IMR-90 (cell line): ENCODE measurements around the gene NDUFB10. TPM values are rescaled to one million over a fixed set of nuclear protein-coding genes. Genes with fewer than 3 reads are reported as not detected.

Experiments
- ATAC-seq: fragments of 200-7000 bp; cut with Tn5 transposase; 2 replicates; pipeline ENCODE4 v1.9.1; 2020; ENCODE audit warnings: low read depth, mild to moderate bottlenecking, moderate library complexity
- BruUV-seq: library from RNA; stranded (reverse); fragments of 400-500 nt; replicated peaks from 2 replicates; lab custom pipeline; 2021; lab: Mats Ljungman, UMichigan
- CTCF ChIA-PET: fragments of 300-600 bp; formaldehyde crosslinking; extraction: SDS; loops from one replicate; lab custom pipeline; 2021; ENCODE audit warnings: antibody characterized with exemption; lab: Yijun Ruan, JAX
- POLR2A ChIA-PET: fragments of 300-600 bp; sonication (Branson Sonifier 250); formaldehyde crosslinking; loops from one replicate; lab custom pipeline; 2022; ENCODE audit warnings: antibody characterized with exemption; ENCODE audit not compliant: unreplicated experiment; lab: Charles Lee
- DNase-seq: peaks from one replicate; pipeline ENCODE4 v3.0.0; 2013
- H2AFZ ChIP-seq: replicated peaks from 2 replicates; pipeline ENCODE3; 2013; ENCODE audit warnings: low read length, mild to moderate bottlenecking; ENCODE audit not compliant: poor library complexity
- H2AK5ac ChIP-seq: 2 replicates; pipeline ENCODE4 v1.6.1; 2013; ENCODE audit warnings: low read depth, low read length, inconsistent platforms
- H2AK9ac ChIP-seq: replicated peaks from 2 replicates; pipeline ENCODE3; 2013; ENCODE audit warnings: mild to moderate bottlenecking, low read depth, low read length, moderate library complexity; ENCODE audit not compliant: poor library complexity
- H2BK120ac ChIP-seq: 2 replicates; pipeline ENCODE4 v1.6.1; 2013; ENCODE audit warnings: low read depth, low read length, inconsistent platforms
- H2BK15ac ChIP-seq: 3 replicates; pipeline ENCODE4 v1.6.1; 2013; ENCODE audit warnings: low read depth, low read length, inconsistent platforms
- H2BK20ac ChIP-seq: 2 replicates; pipeline ENCODE4 v1.6.1; 2013; ENCODE audit warnings: low read depth, mild to moderate bottlenecking, inconsistent platforms, low read length, moderate library complexity
- H2BK5ac ChIP-seq: 2 replicates; pipeline ENCODE4 v1.6.1; 2013; ENCODE audit warnings: mild to moderate bottlenecking, low read depth, low read length, inconsistent platforms; ENCODE audit not compliant: poor library complexity, severe bottlenecking
- H3K14ac ChIP-seq: replicated peaks from 2 replicates; pipeline ENCODE4 v1.6.1; 2013; ENCODE audit warnings: low read depth, low read length, inconsistent platforms
- H3K18ac ChIP-seq: 2 replicates; pipeline ENCODE4 v1.6.1; 2013; ENCODE audit warnings: low read depth, low read length, control low read depth
- H3K23ac ChIP-seq: 2 replicates; pipeline ENCODE4 v1.6.1; 2013; ENCODE audit warnings: low read depth, low read length, inconsistent platforms
- H3K27ac ChIP-seq: 2 replicates; pipeline ENCODE4 v1.5.1; 2013; ENCODE audit warnings: mild to moderate bottlenecking, control low read depth, low read length; ENCODE audit not compliant: insufficient read depth
- H3K27me3 ChIP-seq: 2 replicates; pipeline ENCODE4 v1.6.1; 2013; ENCODE audit warnings: low read length; ENCODE audit not compliant: control insufficient read depth, insufficient read depth
- H3K36me3 ChIP-seq: 2 replicates; pipeline ENCODE4 v1.6.1; 2013; ENCODE audit warnings: low read length, mixed read lengths; ENCODE audit not compliant: control insufficient read depth, insufficient read depth
- H3K4ac ChIP-seq: 2 replicates; pipeline ENCODE4 v1.6.1; 2013; ENCODE audit warnings: low read depth, low read length, inconsistent platforms
- H3K4me1 ChIP-seq: 2 replicates; pipeline ENCODE4 v1.6.1; 2013; ENCODE audit warnings: low read length, mixed read lengths; ENCODE audit not compliant: control insufficient read depth, insufficient read depth
- H3K4me2 ChIP-seq: 2 replicates; pipeline ENCODE4 v1.6.1; 2013; ENCODE audit warnings: low read depth, mild to moderate bottlenecking, control low read depth, low read length, moderate library complexity
- H3K4me3 ChIP-seq: 2 replicates; pipeline ENCODE4 v1.5.1; 2013; ENCODE audit warnings: low read depth, mild to moderate bottlenecking, control low read depth, low read length, moderate library complexity; ENCODE audit not compliant: insufficient read depth
- H3K56ac ChIP-seq: 2 replicates; pipeline ENCODE4 v1.6.1; 2013; ENCODE audit warnings: low read length, inconsistent platforms; ENCODE audit not compliant: insufficient read depth; ENCODE audit errors: extremely low read depth
- H3K79me1 ChIP-seq, 2 experiments: 2 replicates each; pipeline ENCODE4 v1.6.1; 2013; ENCODE audit warnings: low read length in 2 of 2, inconsistent platforms in 1 of 2, low read depth in 1 of 2
- H3K9ac ChIP-seq: 2 replicates; pipeline ENCODE4 v1.6.1; 2013; ENCODE audit warnings: low read depth, low read length, control low read depth
- H3K9me1 ChIP-seq: 2 replicates; pipeline ENCODE4 v1.6.1; 2013; ENCODE audit warnings: low read length, inconsistent platforms; ENCODE audit not compliant: insufficient read depth
- H3K9me3 ChIP-seq: 2 replicates; pipeline ENCODE4 v1.6.1; 2013; ENCODE audit warnings: low read length; ENCODE audit not compliant: control insufficient read depth, insufficient read depth
- H4K20me1 ChIP-seq: 2 replicates; pipeline ENCODE4 v1.6.1; 2013; ENCODE audit warnings: low read length, inconsistent platforms; ENCODE audit not compliant: insufficient read depth
- H4K5ac ChIP-seq: 2 replicates; pipeline ENCODE4 v1.6.1; 2013; ENCODE audit warnings: mild to moderate bottlenecking, low read depth, low read length, control low read depth
- H4K8ac ChIP-seq, 2 experiments: 2 replicates each; pipeline ENCODE4 v1.6.1; 2013; ENCODE audit warnings: low read depth in 2 of 2, low read length in 2 of 2, control low read depth in 1 of 2, inconsistent platforms in 1 of 2
- H4K91ac ChIP-seq: 2 replicates; pipeline ENCODE4 v1.6.1; 2013; ENCODE audit warnings: low read depth, low read length, inconsistent platforms; ENCODE audit not compliant: insufficient read depth
- BHLHE40 ChIP-seq: fragments of 150-350 bp; IDR thresholded peaks from 2 replicates; pipeline ENCODE4 v1.6.1; 2016; ENCODE audit warnings: mild to moderate bottlenecking, low read depth, low read length
- CHD1 ChIP-seq: IDR thresholded peaks from 2 replicates; pipeline ENCODE4 v1.6.1; 2012; ENCODE audit warnings: low read depth, low read length, improper control_type of control experiment
- ELK1 ChIP-seq: fragments of 150-350 bp; IDR thresholded peaks from 2 replicates; pipeline ENCODE4 v1.6.1; 2016; ENCODE audit warnings: low read depth, mild to moderate bottlenecking, low read length, moderate library complexity, borderline replicate concordance
- FOS ChIP-seq: fragments of 150-350 bp; IDR thresholded peaks from 2 replicates; pipeline ENCODE4 v1.6.1; 2016; ENCODE audit warnings: low read depth, low read length
- MAZ ChIP-seq: IDR thresholded peaks from 2 replicates; pipeline ENCODE4 v1.6.1; 2012; ENCODE audit warnings: low read depth, mild to moderate bottlenecking, low read length, improper control_type of control experiment, moderate library complexity, borderline replicate concordance
- MXI1 ChIP-seq: IDR thresholded peaks from 2 replicates; pipeline ENCODE4 v1.6.1; 2012; ENCODE audit warnings: low read depth, mild to moderate bottlenecking, low read length, moderate library complexity, borderline replicate concordance
- POLR2A ChIP-seq: IDR thresholded peaks from 2 replicates; pipeline ENCODE4 v1.6.1; 2012; ENCODE audit warnings: mild to moderate bottlenecking, low read depth, low read length
- RAD21 ChIP-seq: IDR thresholded peaks from 2 replicates; pipeline ENCODE4 v1.6.1; 2012; ENCODE audit warnings: low read length, improper control_type of control experiment
- RCOR1 ChIP-seq: IDR thresholded peaks from 2 replicates; pipeline ENCODE4 v1.6.1; 2012; ENCODE audit warnings: mild to moderate bottlenecking, low read length, improper control_type of control experiment; ENCODE audit not compliant: insufficient replicate concordance
- WGBS, 2 experiments: methylation state at CpG; one replicate each; pipeline versions ENCODE4 v1.1.5 to v1.1.7; 2013; ENCODE audit warnings: missing lambda C conversion rate in 2 of 2; ENCODE audit not compliant: insufficient read length in 1 of 2; ENCODE audit errors: extremely low coverage in 2 of 2; 5-methylcytosine and 5-hydroxymethylcytosine counted together
- dilution Hi-C: fragments of 300-500 bp; cut with HindIII; formaldehyde crosslinking; loops from one replicate; pipeline ENCODE4 v1.14.3; 2018; ENCODE audit warnings: low sequenced_read_pairs; ENCODE audit not compliant: unreplicated experiment
- in situ Hi-C: fragments of 300-500 bp; cut with MboI; formaldehyde crosslinking; loops from 3 replicates; pipeline ENCODE4 v1.14.3; 2019; ENCODE audit warnings: low sequenced_read_pairs, inconsistent platforms, mixed read lengths
- intact Hi-C: fragments of 100-400 bp; cut with micrococcal nuclease; formaldehyde crosslinking; loops from 2 replicates; pipeline ENCODE4 v1.10.0; 2022
- polyA plus RNA-seq, 3 experiments: library from polyadenylated mRNA; depleted of rRNA; stranded (reverse); fragments of >200 nt; gene quantifications; 2 replicates each; pipeline ENCODE4 v1.2.3, GENCODE V29; 2012; ENCODE audit warnings: low replicate concordance in 1 of 3
- total RNA-seq: library from RNA; depleted of rRNA; stranded (reverse); fragments of >200 nt; gene quantifications from 2 replicates; pipeline ENCODE4 v1.2.3, GENCODE V29; 2012

The NDUFB10 gene
- total and polyA plus RNA-seq, 2 of the 4 experiments (the other 2 are of a cell fraction): 189 to 220 TPM

- ChIA-PET CTCF (no interaction called here), POLR2A (no interaction called here)
- no peak overlapping the region for H4K91ac ChIP-seq
- H2BK20ac ChIP-seq: no peak overlapping the region
- H3K9ac ChIP-seq: no peak overlapping the region
- no peak overlapping the region for H4K5ac ChIP-seq
- no peak overlapping the region for H2BK15ac ChIP-seq
- ATAC-seq (no peak), DNase-seq (no peak)
- H3K4me3 ChIP-seq: no peak overlapping the region
- H3K56ac ChIP-seq: no peak overlapping the region
- in situ Hi-C loops: no loop called here
- no peak overlapping the region for H3K4me2 ChIP-seq
- H3K9me3 ChIP-seq: no peaks in the 10 kb centered on the region
- dilution Hi-C loops: no loop called here
- H2AK9ac ChIP-seq: no peak overlapping the region
- 97% methylated on average over 5 of the region's 16 CpGs; no CpG with 5 or more reads in 1 of the 2 experiments for WGBS, 2 experiments
- no peak overlapping the region for H3K4ac ChIP-seq
- no peak overlapping the region for H4K8ac ChIP-seq
- H3K79me1 ChIP-seq: peaks cover 9 to 36% of the 10 kb centered on the region in 2 experiments
- H3K18ac ChIP-seq: no peak overlapping the region
- H3K27ac ChIP-seq: no peak overlapping the region
- H3K36me3 ChIP-seq: peaks cover 40% of the 10 kb centered on the region
- no peak overlapping the region for H2BK120ac ChIP-seq
- H3K27me3 ChIP-seq: no peaks in the 10 kb centered on the region
- H3K9me1 ChIP-seq: peaks cover 3% of the 10 kb centered on the region; the same call in 1 of the 2 replicates
- no peak overlapping the region for H2AK5ac ChIP-seq
- H3K4me1 ChIP-seq: peaks cover 6% of the 10 kb centered on the region
- BruUV-seq: no TSS peak
- H3K14ac ChIP-seq: no peak overlapping the region
- no peak overlapping the region for H2BK5ac ChIP-seq
- TF ChIP-seq CHD1: no peak
- no peak for TF ChIP-seq FOS
- TF ChIP-seq BHLHE40: no peak
- no peak for TF ChIP-seq ELK1
- no peak for TF ChIP-seq RAD21
- no peak for TF ChIP-seq RCOR1
- TF ChIP-seq MXI1: no peak
- no peak for TF ChIP-seq POLR2A
- no peak for TF ChIP-seq MAZ
- no peak overlapping the region for H2AFZ ChIP-seq
- H3K23ac ChIP-seq: no peak overlapping the region
- H4K20me1 ChIP-seq: no peaks in the 10 kb centered on the region; the same call in 1 of the 2 replicates
- intact Hi-C loops: no loop called here
Measured at GRCh38 chr16:1973461-1974156, 14.3 kb downstream of the NDUFB10 start.
